ENCODE data around the gene DBNL.

Gene DBNL

GRCh38 chr7:44063547-44063893, 19.0 kb downstream of the DBNL start:
- Mint-ChIP-seq H3K36me3 (ENCODE audit: low read depth) (peaks cover 13% of the 10 kb centered on the region), H3K27ac (no peak overlapping the region), H3K9me3 (no peaks in the 10 kb centered on the region), H3K4me3 (no peak overlapping the region), H3K4me1 (peaks cover 26% of the 10 kb centered on the region), H3K27me3 (no peaks in the 10 kb centered on the region)
- ATAC-seq = no peak
- no peak for DNase-seq

GRCh38 chr7:44063894-44064651, 19.6 kb downstream of the DBNL start:
- ATAC-seq (no peak), DNase-seq (no peak)
- Mint-ChIP-seq H3K27me3 (no peaks in the 10 kb centered on the region), H3K4me1 (peaks cover 24% of the 10 kb centered on the region), H3K9me3 (no peaks in the 10 kb centered on the region), H3K27ac (no peak overlapping the region), H3K4me3 (no peak overlapping the region), H3K36me3 (ENCODE audit: low read depth) (peaks cover 11% of the 10 kb centered on the region)

- Mint-ChIP-seq H3K4me1 (peaks cover 22% of the 10 kb centered on the region), H3K27me3 (no peaks in the 10 kb centered on the region), H3K27ac (no peak overlapping the region), H3K4me3 (no peak overlapping the region), H3K9me3 (no peaks in the 10 kb centered on the region), H3K36me3 (ENCODE audit: low read depth) (peaks cover 12% of the 10 kb centered on the region)
- ATAC-seq (peak; percentile 9), DNase-seq (no peak)
Measured at GRCh38 chr7:44064791-44065430, 20.4 kb downstream of the DBNL start.

GRCh38 chr7:44065431-44066110, 21.1 kb downstream of the DBNL start, which contains the start of gene PGAM2:
TSS of gene PGAM2 (minus strand) at chr7:44065567. CDS start at chr7:44065529, 38 bp downstream.
- H3K27ac Mint-ChIP-seq = no peak within 1 kb of the TSS
- H3K9me3 Mint-ChIP-seq = no peaks in the 10 kb centered on the region
- H3K4me3 Mint-ChIP-seq = no peak within 1 kb of the TSS
- no peak for DNase-seq
- ATAC-seq = peak; percentile 45
- H3K4me1 Mint-ChIP-seq = peaks cover 20% of the 10 kb centered on the region
- H3K27me3 Mint-ChIP-seq = no peaks in the 10 kb centered on the region
- H3K36me3 Mint-ChIP-seq (ENCODE audit: low read depth) = peaks cover 9% of the 10 kb centered on the region

GRCh38 chr7:44066111-44066460, 21.6 kb downstream of the DBNL start:
- no peak overlapping the region for H3K27ac Mint-ChIP-seq
- DNase-seq = no peak
- peak; percentile 2 for ATAC-seq
- H3K27me3 Mint-ChIP-seq = no peaks in the 10 kb centered on the region
- no peak overlapping the region for H3K4me3 Mint-ChIP-seq
- peaks cover 20% of the 10 kb centered on the region for H3K4me1 Mint-ChIP-seq
- H3K9me3 Mint-ChIP-seq = no peaks in the 10 kb centered on the region
- peaks cover 9% of the 10 kb centered on the region for H3K36me3 Mint-ChIP-seq (ENCODE audit: low read depth)

GRCh38 chr7:44066494-44067063, 22.1 kb downstream of the DBNL start:
- no peaks in the 10 kb centered on the region for H3K27me3 Mint-ChIP-seq
- no peak overlapping the region for H3K27ac Mint-ChIP-seq
- H3K4me3 Mint-ChIP-seq = no peak overlapping the region
- ATAC-seq = no peak
- no peak for DNase-seq
- peaks cover 12% of the 10 kb centered on the region for H3K36me3 Mint-ChIP-seq (ENCODE audit: low read depth)
- peaks cover 20% of the 10 kb centered on the region for H3K4me1 Mint-ChIP-seq
- no peaks in the 10 kb centered on the region for H3K9me3 Mint-ChIP-seq

- peaks cover 17% of the 10 kb centered on the region for H3K36me3 Mint-ChIP-seq (ENCODE audit: low read depth)
- H3K27me3 Mint-ChIP-seq = no peaks in the 10 kb centered on the region
- peaks cover 23% of the 10 kb centered on the region for H3K4me1 Mint-ChIP-seq
- DNase-seq (no peak), ATAC-seq (no peak)
- no peaks in the 10 kb centered on the region for H3K9me3 Mint-ChIP-seq
- H3K4me3 Mint-ChIP-seq = no peak overlapping the region
- no peak overlapping the region for H3K27ac Mint-ChIP-seq
Measured at GRCh38 chr7:44067064-44067951, 22.8 kb downstream of the DBNL start.

GRCh38 chr7:44068054-44068453, 23.6 kb downstream of the DBNL start:
- Mint-ChIP-seq H3K4me3 (no peak overlapping the region), H3K27ac (no peak overlapping the region), H3K36me3 (ENCODE audit: low read depth) (peaks cover 24% of the 10 kb centered on the region)

GRCh38 chr7:44071726-44072363, 27.3 kb downstream of the DBNL start:
- Mint-ChIP-seq H3K4me1 (peaks cover 34% of the 10 kb centered on the region), H3K27me3 (no peaks in the 10 kb centered on the region), H3K27ac (no peak overlapping the region), H3K4me3 (no peak overlapping the region), H3K36me3 (ENCODE audit: low read depth) (peaks cover 31% of the 10 kb centered on the region), H3K9me3 (no peaks in the 10 kb centered on the region)
- ATAC-seq = no peak
- DNase-seq = no peak

More at GRCh38 chr7:44068054-44068453, 23.6 kb downstream of the DBNL start:
- Mint-ChIP-seq H3K9me3 (no peaks in the 10 kb centered on the region), H3K27me3 (no peaks in the 10 kb centered on the region), H3K4me1 (peaks cover 28% of the 10 kb centered on the region)
- ATAC-seq (no peak), DNase-seq (no peak)

- DNase-seq = peak; percentile 62
Measured at GRCh38 chr7:44072364-44073231, 28.1 kb downstream of the DBNL start.

GRCh38 chr7:44073664-44074348, 29.3 kb downstream of the DBNL start:
- no peaks in the 10 kb centered on the region for H3K27me3 Mint-ChIP-seq
- H3K27ac Mint-ChIP-seq = peak overlapping the region; percentile 41
- ATAC-seq (peak; percentile 83), DNase-seq (peak; percentile 61)
- H3K4me3 Mint-ChIP-seq = no peak overlapping the region
- H3K9me3 Mint-ChIP-seq = no peaks in the 10 kb centered on the region
- peaks cover 47% of the 10 kb centered on the region for H3K4me1 Mint-ChIP-seq
- H3K36me3 Mint-ChIP-seq (ENCODE audit: low read depth) = peaks cover 41% of the 10 kb centered on the region

More at GRCh38 chr7:44072364-44073231, 28.1 kb downstream of the DBNL start:
- Mint-ChIP-seq H3K9me3 (no peaks in the 10 kb centered on the region), H3K4me1 (peaks cover 39% of the 10 kb centered on the region), H3K27me3 (no peaks in the 10 kb centered on the region), H3K36me3 (ENCODE audit: low read depth) (peaks cover 33% of the 10 kb centered on the region), H3K4me3 (no peak overlapping the region), H3K27ac (peak overlapping the region; percentile 31)
- peak; percentile 44 for ATAC-seq

- Mint-ChIP-seq H3K4me1 (peaks cover 49% of the 10 kb centered on the region), H3K9me3 (no peaks in the 10 kb centered on the region), H3K36me3 (ENCODE audit: low read depth) (peaks cover 41% of the 10 kb centered on the region), H3K4me3 (no peak overlapping the region), H3K27ac (peak overlapping the region; percentile 41), H3K27me3 (no peaks in the 10 kb centered on the region)
- DNase-seq (no peak), ATAC-seq (no peak)
Measured at GRCh38 chr7:44074349-44074695, 29.8 kb downstream of the DBNL start.
